Brain microvascular endothelial cell (primary cell): Measurements from ENCODE around the gene C1orf122.

ENCODE experiments used
- DNase-seq: peaks from one replicate; pipeline ENCODE4 v3.0.0-alpha.2; 2020
- H3K27ac ChIP-seq: fragments of 250-450 bp; sonication (Bioruptor Pico); 2 replicates; pipeline ENCODE4 v1.5.1; 2020; ENCODE audit warnings: mild to moderate bottlenecking, moderate library complexity
- H3K27me3 ChIP-seq: fragments of 250-450 bp; sonication (Bioruptor Pico); replicated peaks from 2 replicates; pipeline ENCODE4 v1.5.1; 2020; ENCODE audit warnings: mild to moderate bottlenecking
- H3K36me3 ChIP-seq: fragments of 250-450 bp; sonication (Bioruptor Pico); replicated peaks from 2 replicates; pipeline ENCODE4 v1.5.1; 2020; ENCODE audit warnings: mild to moderate bottlenecking
- H3K4me3 ChIP-seq: 2 replicates; pipeline ENCODE4 v1.5.1; 2011; ENCODE audit warnings: low read depth, mild to moderate bottlenecking, control low read depth, low read length, moderate library complexity
- CTCF ChIP-seq: IDR thresholded peaks from 2 replicates; pipeline ENCODE4 v1.5.1; 2011; ENCODE audit warnings: low read depth, mild to moderate bottlenecking, moderate library complexity, low read length, control low read depth, inconsistent platforms; ENCODE audit errors: missing control alignments
- in situ Hi-C: cut with HindIII; loops from 2 replicates; pipeline ENCODE4 v1.10.0; 2017; ENCODE audit warnings: low sequenced_read_pairs, low pct_ligation_motif_present

C1orf122 gene

GRCh38 chr1:37795340-37796125 is 12.1 kb upstream of the C1orf122 start:
- H3K27me3 ChIP-seq: peaks cover 14% of the 10 kb centered on the region
- no peak overlapping the region for H3K4me3 ChIP-seq
- DNase-seq: peak; percentile 25
- no peaks in the 10 kb centered on the region for H3K36me3 ChIP-seq
- in situ Hi-C loops: no loop called here
- H3K27ac ChIP-seq: no peak overlapping the region
- no peak for TF ChIP-seq CTCF

- no peak for TF ChIP-seq CTCF
- Histone ChIP-seq H3K27me3 (peaks cover 5% of the 10 kb centered on the region), H3K36me3 (peaks cover 14% of the 10 kb centered on the region), H3K4me3 (no peak overlapping the region), H3K27ac (no peak overlapping the region)
- peak; percentile 57 for DNase-seq
- in situ Hi-C loops: no loop called here
Observed at GRCh38 chr1:37797750-37798345, 9.7 kb upstream of the C1orf122 start.

GRCh38 chr1:37802439-37802838 is 5.2 kb upstream of the C1orf122 start:
- in situ Hi-C loops: no loop called here
- TF ChIP-seq CTCF: no peak
- H3K27ac ChIP-seq: no peak overlapping the region
- peaks cover 54% of the 10 kb centered on the region for H3K36me3 ChIP-seq
- H3K4me3 ChIP-seq: no peak overlapping the region
- H3K27me3 ChIP-seq: no peaks in the 10 kb centered on the region
- no peak for DNase-seq

GRCh38 chr1:37807220-37807554 is 403 bp upstream of the C1orf122 start:
- peaks cover 47% of the 10 kb centered on the region for H3K36me3 ChIP-seq

DNA sequence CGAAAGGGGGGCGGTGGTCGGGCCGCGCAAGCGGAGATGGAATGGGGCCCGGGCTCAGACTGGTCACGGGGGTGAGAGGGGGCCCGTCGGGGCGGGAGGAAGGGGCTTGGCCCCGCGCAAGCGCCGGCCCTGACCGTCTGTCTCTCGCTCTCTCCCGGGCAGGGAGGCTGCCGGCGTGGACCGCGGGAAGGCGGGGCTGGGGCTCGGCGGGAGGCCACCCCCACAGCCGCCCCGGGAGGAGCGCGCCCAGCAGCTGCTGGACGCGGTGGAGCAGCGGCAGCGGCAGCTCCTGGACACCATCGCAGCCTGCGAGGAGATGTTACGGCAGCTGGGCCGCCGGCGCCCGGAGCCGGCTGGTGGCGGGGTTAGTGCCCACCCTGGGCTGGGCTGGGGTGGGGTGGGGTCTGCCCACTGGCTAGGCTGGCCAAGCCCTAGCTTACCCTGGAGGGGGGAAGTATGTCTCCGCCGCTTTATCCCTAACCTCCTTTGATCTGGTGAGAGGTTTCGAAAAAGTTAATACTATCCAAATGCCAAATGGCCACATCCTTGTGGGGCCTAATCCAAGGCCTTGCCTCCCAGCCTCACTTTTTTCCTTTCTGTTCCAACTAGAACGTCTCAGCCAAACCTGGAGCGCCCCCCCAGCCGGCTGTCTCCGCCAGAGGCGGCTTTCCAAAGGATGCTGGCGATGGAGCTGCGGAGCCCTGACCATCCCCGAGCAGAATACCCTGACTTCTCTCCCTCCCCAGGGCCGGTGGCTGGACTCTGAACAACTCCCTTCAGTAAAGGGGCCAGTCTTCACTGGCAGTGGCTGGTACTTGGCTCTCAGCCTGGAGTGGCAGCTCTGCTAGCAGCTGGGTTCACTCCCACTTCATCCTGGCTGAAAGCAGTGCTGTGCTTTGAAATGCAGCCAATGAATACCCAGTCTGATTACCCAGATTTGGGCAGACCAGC is 1.1 kb downstream of the C1orf122 start:
- peaks cover 32% of the 10 kb centered on the region for H3K36me3 ChIP-seq
- TF ChIP-seq CTCF: no peak
- peak; percentile 53 for DNase-seq

More at GRCh38 chr1:37807220-37807554, 403 bp upstream of the C1orf122 start:
- Histone ChIP-seq H3K27ac (peak overlapping the region; percentile 71), H3K4me3 (peak overlapping the region; percentile 79), H3K27me3 (no peaks in the 10 kb centered on the region)
- in situ Hi-C loops: no loop called here
- no peak for DNase-seq
- TF ChIP-seq CTCF: no peak

More for the DNA sequence above, 1.1 kb downstream of the C1orf122 start:
- H3K27ac ChIP-seq: peak overlapping the region; percentile 71
- no peaks in the 10 kb centered on the region for H3K27me3 ChIP-seq
- in situ Hi-C loops: no loop called here
- peak overlapping the region; percentile 79 for H3K4me3 ChIP-seq
